ENCODE data around the gene MICAL1. TPM values are rescaled to one million over a fixed set of nuclear protein-coding genes. Genes with fewer than 3 reads are reported as not detected.

The MICAL1 gene
- total RNA-seq, 1 experiment from 2014 or later, result 13.5 TPM

DNA sequence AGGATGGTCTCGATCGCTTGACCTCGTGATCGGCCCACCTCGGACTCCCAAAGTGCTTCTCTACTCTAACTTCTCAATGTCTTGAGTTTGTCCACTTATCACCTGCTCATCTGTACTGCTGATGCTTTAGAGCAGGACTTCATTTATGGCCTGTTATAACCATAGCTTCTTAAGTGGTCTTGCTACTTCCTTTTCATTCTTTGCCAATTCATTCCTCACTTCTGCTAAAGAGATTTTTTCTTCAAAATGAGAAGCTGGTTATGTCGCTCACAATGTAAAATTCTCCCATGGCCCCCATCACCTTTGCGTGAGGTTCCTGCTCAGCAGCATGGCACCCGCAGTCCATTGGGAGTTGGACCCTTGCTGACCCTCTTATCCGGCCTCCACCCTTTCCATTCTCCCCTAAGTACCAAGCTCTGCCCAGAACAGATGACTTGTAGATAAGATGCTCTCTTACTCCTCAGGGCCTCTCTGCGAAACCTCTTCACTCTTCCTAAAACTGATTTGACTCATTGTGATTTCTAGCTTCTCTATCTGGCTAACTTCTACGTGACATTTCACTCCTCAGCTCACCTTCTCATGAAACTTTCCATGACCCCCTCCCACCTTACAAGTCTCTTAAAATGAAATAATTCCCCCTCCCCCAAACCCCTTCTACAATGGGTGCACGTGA, 59.4 kb downstream of the MICAL1 start:
- no peak for DNase-seq (ENCODE audit: low read depth)
- in situ Hi-C loops (cut with HindIII; ENCODE audit: low pct_unique_long_range_greater_than_20kb, low sequenced_read_pairs), result no loop called here

Other genes starting within 250 kb of the MICAL1 start
- 86.0 and 86.6 TPM in 2 replicates for gene CD164, start 73.3 kb downstream of the MICAL1 start, total RNA-seq (2014; rRNA removed; shearing (Covaris generic); ENCODE audit: low replicate concordance)
- gene PPIL6, start 15.1 kb downstream of the MICAL1 start, total RNA-seq (2014; rRNA removed; shearing (Covaris generic); ENCODE audit: low replicate concordance), result 3.5 and 13.2 TPM in 2 replicates
- 17.6 and 30.4 TPM in 2 replicates for gene SMPD2, start 15.0 kb downstream of the MICAL1 start, total RNA-seq (2014; rRNA removed; shearing (Covaris generic); ENCODE audit: low replicate concordance)
- 2.4 and 6.4 TPM in 2 replicates for gene ZBTB24, start 27.4 kb upstream of the MICAL1 start, total RNA-seq (2014; rRNA removed; shearing (Covaris generic); ENCODE audit: low replicate concordance)
- 0.14 and 2.2 TPM in 2 replicates for gene AK9, start 235.4 kb upstream of the MICAL1 start, total RNA-seq (2014; rRNA removed; shearing (Covaris generic); ENCODE audit: low replicate concordance)
- 9.4 and 17.9 TPM in 2 replicates for gene FIG4, start 235.5 kb upstream of the MICAL1 start, total RNA-seq (2014; rRNA removed; shearing (Covaris generic); ENCODE audit: low replicate concordance)